ENCODE data around the gene NCK1.
"Not testable (repeated sequence)": the region's sequence is repeated elsewhere in the genome, so short reads cannot be mapped to it uniquely, and the experiment has no call there.

GRCh38 chr3:136879510-136879909, 17.5 kb downstream of the NCK1 start:
- not testable (repeated sequence) for TF ChIP-seq POLR2A, CTCF (IDR thresholded peaks at IDR 0.05)

Data from lower leg skin (tissue), 3 donors.